ENCODE measurements around the gene P3H4.

- TF ChIP-seq CTCF (IDR thresholded peaks at IDR 0.05; ENCODE audit: low read length) (no peak), EZH2 (optimal IDR thresholded peaks at IDR 0.05; ENCODE audit: low read depth, low read length) (no peak)
These were observed 34.1 kb downstream of the P3H4 start for GRCh38 chr17:41777574-41778188.
